ENCODE data around the gene KCNK7. TPM values are rescaled to one million over a fixed set of nuclear protein-coding genes. Genes with fewer than 3 reads are reported as not detected.

Gene KCNK7
- total RNA-seq, 1 experiment from 2014 or later = 1.8 TPM

DNA sequence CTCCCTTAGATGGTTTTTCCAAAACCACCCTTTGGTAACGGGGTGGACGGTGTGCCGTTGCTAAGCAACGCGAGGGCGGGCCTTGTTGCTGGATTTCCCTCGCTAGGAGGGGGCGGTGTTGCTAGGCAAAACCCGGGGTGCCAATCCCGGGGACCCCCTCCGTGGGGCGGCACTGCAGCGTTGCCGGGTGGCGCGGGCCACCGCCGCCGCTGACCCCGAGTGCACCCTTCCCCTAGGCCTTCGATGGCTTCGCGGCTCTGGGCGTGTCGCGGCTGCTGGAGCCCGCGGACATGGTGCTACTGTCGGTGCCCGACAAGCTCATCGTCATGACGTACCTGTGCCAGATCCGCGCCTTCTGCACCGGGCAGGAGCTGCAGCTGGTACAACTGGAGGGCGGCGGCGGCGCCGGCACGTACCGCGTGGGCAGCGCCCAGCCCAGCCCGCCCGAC, 10.9 kb downstream of the KCNK7 start:
- DNase-seq = no peak
- TF ChIP-seq, protein P1, sequence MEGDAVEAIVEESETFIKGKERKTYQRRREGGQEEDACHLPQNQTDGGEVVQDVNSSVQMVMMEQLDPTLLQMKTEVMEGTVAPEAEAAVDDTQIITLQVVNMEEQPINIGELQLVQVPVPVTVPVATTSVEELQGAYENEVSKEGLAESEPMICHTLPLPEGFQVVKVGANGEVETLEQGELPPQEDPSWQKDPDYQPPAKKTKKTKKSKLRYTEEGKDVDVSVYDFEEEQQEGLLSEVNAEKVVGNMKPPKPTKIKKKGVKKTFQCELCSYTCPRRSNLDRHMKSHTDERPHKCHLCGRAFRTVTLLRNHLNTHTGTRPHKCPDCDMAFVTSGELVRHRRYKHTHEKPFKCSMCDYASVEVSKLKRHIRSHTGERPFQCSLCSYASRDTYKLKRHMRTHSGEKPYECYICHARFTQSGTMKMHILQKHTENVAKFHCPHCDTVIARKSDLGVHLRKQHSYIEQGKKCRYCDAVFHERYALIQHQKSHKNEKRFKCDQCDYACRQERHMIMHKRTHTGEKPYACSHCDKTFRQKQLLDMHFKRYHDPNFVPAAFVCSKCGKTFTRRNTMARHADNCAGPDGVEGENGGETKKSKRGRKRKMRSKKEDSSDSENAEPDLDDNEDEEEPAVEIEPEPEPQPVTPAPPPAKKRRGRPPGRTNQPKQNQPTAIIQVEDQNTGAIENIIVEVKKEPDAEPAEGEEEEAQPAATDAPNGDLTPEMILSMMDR (conservative IDR thresholded peaks at IDR 0.05) = no peak
- peaks cover 0 to 26% of the 10 kb centered on the region in 2 experiments; a peak in 2 of 4 replicates for H3K4me1 Mint-ChIP-seq
- no peaks in the 10 kb centered on the region for H3K9me3 Mint-ChIP-seq
- H3K36me3 Mint-ChIP-seq (ENCODE audit: insufficient read depth in 1 of 3, low read depth in 3 of 3) = no peaks in the 10 kb centered on the region
- Histone ChIP-seq H3K9ac (ENCODE audit: extremely low read depth, insufficient read length, low read length) (no peak overlapping the region), H2AK5ac (ENCODE audit: insufficient read length, low read length) (no peak overlapping the region), H2AFZ (ENCODE audit: low read length) (no peak overlapping the region), H3K18ac (ENCODE audit: insufficient read length, low read depth, low read length) (no peak overlapping the region), H3K27me3 (ENCODE audit: insufficient read depth, low read length) (no peaks in the 10 kb centered on the region; the same call in 1 of the 2 replicates), H3K27ac (ENCODE audit: insufficient read length, low read depth, low read length) (no peak overlapping the region), H3K4me1 (ENCODE audit: insufficient read depth, low read length) (no peaks in the 10 kb centered on the region), H2BK12ac (ENCODE audit: insufficient read length, low read depth, low read length) (no peak overlapping the region), H2BK5ac (ENCODE audit: insufficient read length, low read length) (no peak overlapping the region), H4K8ac (replicated peaks; ENCODE audit: insufficient read length, low read depth, low read length) (no peak overlapping the region), H3K9me3 (ENCODE audit: control insufficient read depth, low read depth, low read length) (no peaks in the 10 kb centered on the region), H3K23ac (ENCODE audit: insufficient read length, low read depth, low read length) (no peak overlapping the region), H3K56ac (ENCODE audit: insufficient read length, low read depth, low read length) (no peak overlapping the region), H4K20me1 (ENCODE audit: control insufficient read depth, insufficient read depth, insufficient read length) (no peaks in the 10 kb centered on the region), H3K14ac (ENCODE audit: insufficient read depth, low read length) (no peak overlapping the region), H4K5ac (ENCODE audit: insufficient read length, low read depth, low read length) (no peak overlapping the region), H2BK120ac (ENCODE audit: low read depth, low read length, poor library complexity, severe bottlenecking) (no peak overlapping the region), H3K79me2 (ENCODE audit: insufficient read depth, low read length) (no peaks in the 10 kb centered on the region), H3T11ph (ENCODE audit: low read length) (no peak overlapping the region), H2BK20ac (ENCODE audit: low read depth, low read length, poor library complexity, severe bottlenecking) (no peak overlapping the region), H4K91ac (ENCODE audit: insufficient read length, low read depth, low read length) (no peak overlapping the region), H3K23me2 (ENCODE audit: insufficient read length, low read depth, low read length, poor library complexity, severe bottlenecking) (no peaks in the 10 kb centered on the region), H3K4me2 (ENCODE audit: insufficient read depth, insufficient read length, low read length) (no peak overlapping the region), H2BK15ac (ENCODE audit: low read depth, low read length) (no peak overlapping the region), H3K79me1 (ENCODE audit: insufficient read depth, low read depth, low read length, poor library complexity, severe bottlenecking) (no peaks in the 10 kb centered on the region), H3K4ac (ENCODE audit: low read depth, low read length) (no peak overlapping the region)
- no CpG with 5 or more reads among the region's 46 CpGs for whole genome bisulfite sequencing (ENCODE audit: extremely low coverage, insufficient read length, low lambda C conversion rate)
- H3K27ac Mint-ChIP-seq = no peak overlapping the region
- H3K27me3 Mint-ChIP-seq (ENCODE audit: low read depth) = peaks cover 6% of the 10 kb centered on the region
- H3K4me3 Mint-ChIP-seq = no peak overlapping the region
